GM12891 (cell line): Measurements from ENCODE around the gene OVOL2.
"Not testable (repeated sequence)": the region's sequence is repeated elsewhere in the genome, so short reads cannot be mapped to it uniquely, and the experiment has no call there.

Experiments
- DNase-seq: peaks from one replicate; pipeline ENCODE4 v3.0.0; 2011; ENCODE audit warnings: low spot score; ENCODE audit not compliant: insufficient read length
- FAIRE-seq: peaks from 2 replicates; lab custom pipeline; 2011; peaks lifted over from hg19 to GRCh38; lab: Jason Lieb, UNC
- PAX5 ChIP-seq: IDR thresholded peaks from 2 replicates; pipeline ENCODE4 v1.6.1; 2011; ENCODE audit warnings: low read length, moderate library complexity, mild to moderate bottlenecking; ENCODE audit not compliant: insufficient read depth, severe bottlenecking
- POLR2A ChIP-seq: IDR thresholded peaks from 2 replicates; pipeline ENCODE4 v1.6.1; 2011; ENCODE audit warnings: low read depth, low read length, control low read depth
- POLR2AphosphoS5 ChIP-seq: IDR thresholded peaks from 2 replicates; pipeline ENCODE4 v1.6.1; 2011; ENCODE audit warnings: low read depth, low read length, control low read depth
- POU2F2 ChIP-seq: IDR thresholded peaks from 2 replicates; pipeline ENCODE4 v1.6.1; 2011; ENCODE audit warnings: low read depth, mild to moderate bottlenecking, control low read depth, low read length, moderate library complexity
- SPI1 ChIP-seq: IDR thresholded peaks from 2 replicates; pipeline ENCODE4 v1.6.1; 2011; ENCODE audit warnings: low read depth, low read length, control low read depth
- TAF1 ChIP-seq: IDR thresholded peaks from 2 replicates; pipeline ENCODE4 v1.6.1; 2011; ENCODE audit warnings: low read depth, low read length, control low read depth

OVOL2 gene

DNA sequence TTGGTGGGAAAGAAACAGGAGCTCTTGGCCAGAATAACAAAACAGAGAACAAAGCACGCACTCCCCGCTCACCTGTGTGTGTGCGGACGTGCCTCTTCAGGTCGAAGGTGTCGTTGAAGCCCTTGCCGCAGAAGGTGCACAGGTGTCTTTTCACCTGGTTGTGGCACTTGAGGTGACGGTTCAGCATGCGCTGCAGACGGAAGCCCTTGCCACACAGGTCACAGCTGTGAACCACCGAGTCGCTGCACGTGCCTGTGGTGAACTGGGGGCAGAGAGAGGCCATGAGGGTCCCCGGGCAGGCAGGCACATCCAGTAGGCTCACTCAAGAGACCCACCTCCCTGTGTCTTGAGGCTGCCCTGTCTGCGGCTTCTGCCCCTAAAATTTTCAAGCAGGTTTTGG is 16.3 kb downstream of the OVOL2 start:
- FAIRE-seq (no peak), DNase-seq (no peak)
- no peak for TF ChIP-seq POLR2AphosphoS5
- TF ChIP-seq PAX5, result no peak

DNA sequence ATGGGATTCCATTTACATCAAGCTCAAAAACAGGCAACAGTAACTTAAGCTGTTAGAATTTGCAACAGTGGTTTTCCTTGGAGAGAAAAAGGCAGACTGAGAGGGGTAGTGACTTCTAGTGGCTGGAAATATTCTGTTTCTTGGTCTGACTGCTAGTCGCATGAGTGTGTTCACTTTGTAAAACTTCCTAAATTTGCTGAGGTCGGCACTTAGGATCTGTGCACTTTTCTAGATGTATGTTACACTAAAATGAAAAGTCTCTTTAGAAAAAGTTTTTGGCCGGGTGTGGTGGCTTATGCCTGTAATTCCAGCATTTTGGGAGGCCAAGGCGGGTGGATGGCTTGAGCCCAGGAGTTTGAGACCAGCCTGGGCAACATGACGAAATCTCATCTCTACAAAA is 18.7 kb downstream of the OVOL2 start:
- no peak for TF ChIP-seq TAF1
- no peak for TF ChIP-seq PAX5
- TF ChIP-seq POLR2AphosphoS5, result no peak
- no peak for TF ChIP-seq POU2F2
- TF ChIP-seq SPI1, result no peak
- no peak for TF ChIP-seq POLR2A
- DNase-seq, result no peak
- no peak for FAIRE-seq

DNA sequence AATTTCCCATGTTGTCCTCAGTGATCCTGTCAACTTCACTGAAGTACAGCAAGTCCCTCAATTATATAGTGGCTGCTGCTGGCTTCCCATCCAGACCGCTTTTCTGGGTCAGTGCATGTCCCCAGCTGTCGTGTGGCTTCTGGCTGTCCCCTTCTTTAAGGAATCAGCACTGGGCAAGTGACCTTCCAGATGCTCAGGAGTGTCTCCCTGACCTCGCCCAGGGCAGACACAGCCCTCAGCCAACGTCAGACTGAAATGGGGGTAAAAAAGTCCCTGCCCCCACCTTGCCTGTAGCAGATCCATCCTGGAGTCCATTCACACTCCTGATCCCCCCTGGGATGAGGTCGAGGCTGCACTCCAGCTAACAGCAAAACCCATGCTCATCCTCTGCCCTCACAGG is 23.7 kb downstream of the OVOL2 start:
- FAIRE-seq, result no peak
- no peak for DNase-seq
- no peak for TF ChIP-seq TAF1
- no peak for TF ChIP-seq SPI1
- no peak for TF ChIP-seq POLR2AphosphoS5
- no peak for TF ChIP-seq POLR2A
- no peak for TF ChIP-seq POU2F2
- no peak for TF ChIP-seq PAX5

DNA sequence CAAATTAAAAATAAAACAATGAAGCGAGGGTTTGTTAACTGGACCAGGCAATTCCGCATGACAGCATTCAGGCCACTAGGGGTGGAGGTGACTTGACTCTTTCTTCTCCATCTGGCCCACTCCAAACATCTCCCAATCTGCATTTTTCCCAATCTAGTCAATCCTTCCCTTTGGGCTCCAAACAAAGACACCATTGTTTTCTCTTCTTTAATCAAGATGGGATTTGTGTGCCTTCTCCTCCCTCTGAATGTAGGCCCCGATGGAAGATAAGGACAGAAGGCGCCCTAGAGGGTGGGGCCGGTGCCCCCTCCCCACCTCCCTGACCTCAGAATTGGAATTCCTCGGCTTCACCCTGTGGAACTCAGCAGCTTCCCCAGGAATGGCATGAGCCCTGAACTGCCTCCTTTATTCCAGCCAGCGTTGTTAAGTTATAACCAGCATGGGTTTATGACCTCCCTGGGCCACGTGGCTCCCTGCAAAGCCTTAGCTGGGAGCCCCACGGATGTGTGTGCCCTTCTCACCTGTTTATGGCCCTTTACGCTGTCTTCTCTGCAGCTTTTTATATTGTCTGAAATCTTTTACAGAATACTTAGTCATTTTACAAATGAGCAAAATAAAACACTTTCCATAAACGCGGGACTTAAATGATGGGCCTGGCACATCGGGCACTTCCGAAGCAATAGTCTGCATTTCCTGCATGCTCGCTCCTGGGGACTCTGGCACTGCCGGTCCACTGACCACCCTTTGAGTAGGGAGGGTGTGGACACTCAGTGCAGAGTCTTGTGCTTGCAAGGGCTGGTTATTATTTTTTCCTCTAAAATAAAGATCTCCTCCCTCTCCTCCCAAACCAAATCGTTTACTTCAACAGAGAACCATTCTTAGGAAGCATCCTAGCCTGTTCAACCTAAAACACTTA is 24.5 kb downstream of the OVOL2 start:
- DNase-seq, result no peak
- no peak for FAIRE-seq
- TF ChIP-seq POLR2A (no peak), PAX5 (no peak), TAF1 (no peak), POU2F2 (no peak), POLR2AphosphoS5 (no peak), SPI1 (no peak)

DNA sequence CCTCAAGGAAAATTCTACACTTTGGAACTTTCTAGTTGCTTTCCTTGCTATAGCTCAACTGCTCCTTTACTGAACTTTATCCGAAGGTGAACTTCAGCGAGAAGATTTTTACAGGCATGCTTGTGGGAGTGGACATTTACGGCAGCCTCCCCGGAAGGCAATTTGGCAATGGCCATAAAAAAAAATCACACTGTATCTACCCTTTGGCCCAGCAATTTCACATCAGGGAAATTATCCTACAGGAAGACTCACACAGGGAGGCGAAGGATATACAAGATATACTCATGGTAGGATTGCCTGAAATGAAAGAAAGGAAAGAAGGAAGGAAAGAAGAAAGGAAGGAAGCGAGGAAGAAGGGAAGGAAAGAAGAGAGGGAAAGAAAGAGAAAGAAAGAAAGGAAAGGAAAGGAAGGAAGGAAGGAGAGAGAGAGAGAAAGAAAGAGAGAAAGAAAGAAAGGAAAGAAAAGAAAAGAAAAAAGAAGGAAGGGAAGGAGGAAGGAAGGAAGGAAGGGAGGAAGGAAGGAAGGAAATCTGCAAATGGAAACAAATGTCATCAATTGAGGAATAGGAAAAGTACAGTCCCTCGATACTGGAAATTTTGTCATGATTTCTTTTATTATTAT is 25.7 kb downstream of the OVOL2 start:
- FAIRE-seq (no peak), DNase-seq (no peak)
- TF ChIP-seq TAF1 (no peak), POLR2A (no peak), SPI1 (no peak), POLR2AphosphoS5 (no peak), PAX5 (no peak), POU2F2 (no peak)

DNA sequence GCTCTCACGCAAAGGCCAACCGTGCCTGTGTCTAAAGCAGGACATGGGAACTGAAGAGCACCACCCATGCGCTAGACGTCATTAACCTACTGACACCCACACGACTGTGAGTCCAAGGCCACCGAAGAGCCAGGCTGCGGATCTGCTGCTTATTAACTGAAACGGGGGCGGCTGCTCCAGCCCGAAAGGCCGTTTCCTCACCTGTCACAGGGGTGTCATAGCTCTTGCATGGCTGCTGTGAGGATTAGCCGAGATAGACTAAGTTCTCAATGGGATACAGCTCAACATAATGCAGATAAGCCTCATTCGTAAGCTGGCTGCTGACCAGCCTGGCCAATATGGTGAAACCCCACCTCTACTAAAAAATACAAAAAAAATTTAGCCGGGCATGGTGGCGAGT is 26.7 kb downstream of the OVOL2 start:
- DNase-seq (no peak), FAIRE-seq (no peak)
- TF ChIP-seq TAF1 (no peak), SPI1 (no peak)

DNA sequence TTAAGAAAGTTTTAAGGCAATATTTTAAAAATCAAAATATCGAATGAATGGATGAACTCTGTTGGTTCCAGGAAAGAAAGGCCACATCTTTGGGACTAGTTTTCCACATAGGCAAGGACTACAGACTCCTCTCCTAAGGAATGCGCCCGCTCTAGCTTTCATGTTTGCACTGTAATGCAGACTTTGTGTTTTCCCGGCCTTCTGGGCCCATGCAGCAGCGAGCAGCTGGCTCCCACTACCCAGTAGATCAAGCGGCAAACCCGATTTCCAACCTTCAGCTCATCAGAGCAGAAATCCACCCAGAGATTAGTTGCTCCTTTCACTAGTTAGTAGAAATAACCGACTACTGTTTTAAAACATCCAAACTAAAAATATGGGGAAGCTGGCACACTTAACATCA is 27.7 kb downstream of the OVOL2 start:
- TF ChIP-seq POU2F2 (no peak), POLR2AphosphoS5 (no peak), SPI1 (no peak), PAX5 (no peak), TAF1 (no peak), POLR2A (no peak)
- no peak for DNase-seq
- FAIRE-seq, result no peak

DNA sequence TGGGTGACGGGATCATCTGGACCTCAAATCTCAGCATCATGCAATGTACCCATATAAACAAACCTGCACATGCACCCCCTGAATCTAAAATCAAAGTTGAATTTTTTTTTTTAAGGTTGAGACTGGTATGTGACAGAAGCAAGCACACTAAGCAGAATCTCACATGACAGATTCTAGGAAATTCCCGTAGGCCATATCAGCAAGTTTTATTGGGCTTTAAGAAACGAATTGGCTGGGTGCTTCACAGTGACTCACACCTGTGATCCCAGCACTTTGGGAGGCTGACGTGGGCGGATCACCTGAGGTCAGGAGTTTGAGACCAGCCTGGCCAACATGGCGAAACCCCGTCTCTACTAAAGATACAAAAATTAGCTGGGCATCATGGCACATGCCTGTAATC is 30.7 kb downstream of the OVOL2 start:
- FAIRE-seq, DNase-seq: not testable (repeated sequence)

DNA sequence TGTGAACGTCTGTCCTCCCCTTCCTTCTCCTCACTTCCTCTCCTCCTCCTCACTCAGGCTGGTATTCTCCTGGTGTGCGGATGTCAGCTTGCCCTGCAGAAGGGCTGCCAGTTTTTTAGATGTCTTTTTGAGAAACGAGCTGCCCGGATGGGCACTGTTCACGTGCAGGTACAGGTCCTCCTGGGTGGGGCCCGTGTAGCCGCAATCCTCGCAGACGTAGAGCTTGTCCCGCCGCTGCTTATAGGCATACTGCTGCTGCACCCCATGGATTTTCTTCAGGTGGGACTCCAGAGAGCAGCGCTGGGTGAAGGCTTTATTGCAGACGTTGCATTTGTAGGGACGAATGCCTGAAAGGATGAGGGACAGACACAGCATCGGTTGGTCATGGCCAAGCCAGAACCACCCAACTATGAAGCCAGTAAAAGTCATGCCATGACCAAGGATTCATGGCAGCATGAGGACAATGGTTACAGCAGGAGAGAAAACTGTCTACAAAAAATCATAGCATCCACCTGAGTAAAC is 33.0 kb downstream of the OVOL2 start:
- no peak for DNase-seq

DNA sequence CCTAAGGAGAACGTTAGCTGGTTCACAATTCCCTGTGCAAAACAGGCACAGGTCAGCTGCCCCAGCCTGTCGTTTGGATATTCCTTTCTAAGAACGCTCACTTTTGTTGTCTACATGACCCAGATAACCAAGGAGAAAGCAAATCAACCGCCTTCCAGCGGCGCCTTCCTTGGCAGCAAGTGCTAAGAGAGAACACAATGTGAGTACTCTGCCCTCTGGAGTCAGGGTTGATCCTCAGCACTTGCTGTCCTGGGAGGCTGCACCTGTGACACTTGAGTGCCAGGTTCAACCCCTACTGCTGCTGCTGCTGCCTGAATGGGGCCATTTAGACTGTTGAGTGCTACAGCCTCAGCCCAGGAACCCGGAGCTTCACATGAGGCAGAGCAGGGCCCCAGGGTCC is 36.8 kb downstream of the OVOL2 start:
- TF ChIP-seq SPI1, result no peak
- TF ChIP-seq POLR2A, result no peak
- TF ChIP-seq PAX5, result no peak
- no peak for TF ChIP-seq POU2F2
- no peak for TF ChIP-seq TAF1
- no peak for FAIRE-seq
- DNase-seq, result no peak

More for the DNA sequence above, 33.0 kb downstream of the OVOL2 start:
- FAIRE-seq, result no peak
- no peak for TF ChIP-seq POU2F2
